HepG2 (cell line): ENCODE results near the gene CRIM1. TPM values are rescaled to one million over a fixed set of nuclear protein-coding genes. Genes with fewer than 3 reads are reported as not detected.

ENCODE experiments used
- ATAC-seq: fragments of 200-7000 bp; cut with Tn5 transposase; 3 replicates; pipeline ENCODE4 v1.9.1; 2020; ENCODE audit warnings: mild to moderate bottlenecking, moderate library complexity
- BruUV-seq: library from RNA; stranded (reverse); fragments of 400-500 nt; replicated peaks from 2 replicates; lab custom pipeline; 2021; lab: Mats Ljungman, UMichigan
- CTCF ChIA-PET: fragments of 300-600 bp; formaldehyde crosslinking; extraction: SDS; loops from one replicate; lab custom pipeline; 2021; ENCODE audit warnings: low total read pairs, inconsistent platforms, low intra/inter-chr PET ratio; lab: Yijun Ruan, JAX
- POLR2A ChIA-PET: fragments of 350-600 bp; sonication (Branson Sonifier 250); formaldehyde crosslinking; loops from one replicate; lab custom pipeline; 2020; ENCODE audit warnings: antibody characterized with exemption, inconsistent platforms; lab: Yijun Ruan, JAX
- DNase-seq: peaks from one replicate; pipeline ENCODE4 v3.0.0-alpha.2; 2015; ENCODE audit warnings: low spot score
- FAIRE-seq: peaks from 3 replicates; lab custom pipeline; 2011; peaks lifted over from hg19 to GRCh38; lab: Jason Lieb, UNC
- H2AFZ ChIP-seq: one replicate; pipeline ENCODE4 v1.6.1; 2011; ENCODE audit warnings: low read length, inconsistent platforms
- H3K27ac ChIP-seq: fragments of 300-600 bp; 3 replicates; pipeline ENCODE4 v1.8.0; 2011; ENCODE audit warnings: mixed run types, mild to moderate bottlenecking, mixed read lengths, low read length, inconsistent platforms; ENCODE audit not compliant: insufficient read depth; ENCODE audit errors: extremely low read length
- H3K27me3 ChIP-seq, 2 experiments: fragments of 200-600 bp in 1 of 2; 2 replicates in 1 of 2; 3 replicates in 1 of 2; pipeline versions ENCODE4 v1.6.0 to v1.8.0; 2011; ENCODE audit warnings: low read length in 2 of 2, mild to moderate bottlenecking in 2 of 2, moderate library complexity in 2 of 2, inconsistent platforms in 1 of 2; ENCODE audit not compliant: insufficient read depth in 2 of 2, control insufficient read depth in 1 of 2
- H3K36me3 ChIP-seq, 2 experiments: fragments of 200-600 bp in 1 of 2; replicated peaks in 1 of 2; 2 replicates in 1 of 2; 3 replicates in 1 of 2; pipeline versions ENCODE4 v1.5.1 to v1.8.0; 2011; ENCODE audit warnings: low read length in 2 of 2, inconsistent platforms in 1 of 2; ENCODE audit not compliant: insufficient read depth in 2 of 2, control insufficient read depth in 1 of 2
- H3K4me1 ChIP-seq: 2 replicates; pipeline ENCODE4 v1.5.1; 2012; ENCODE audit warnings: low read length, inconsistent platforms; ENCODE audit not compliant: insufficient read depth
- H3K4me2 ChIP-seq: 2 replicates; pipeline ENCODE4 v1.6.0; 2011; ENCODE audit warnings: low read depth, low read length, inconsistent platforms
- H3K4me3 ChIP-seq, 3 experiments: fragments of 200-600 bp in 1 of 3; sonication (generic), shearing (Covaris generic) in 1 of 3; replicated peaks in 1 of 3; 2 replicates each; pipeline ENCODE4 v1.5.1; 2011 to 2016; ENCODE audit warnings: low read length in 3 of 3, inconsistent platforms in 2 of 3, low read depth in 2 of 3, mild to moderate bottlenecking in 2 of 3, control low read depth in 1 of 3, mixed read lengths in 1 of 3; ENCODE audit not compliant: insufficient read depth in 1 of 3
- H3K79me2 ChIP-seq: one replicate; pipeline ENCODE4 v1.6.1; 2011; ENCODE audit warnings: low read length, inconsistent platforms; ENCODE audit not compliant: insufficient read depth
- H3K9ac ChIP-seq: 2 replicates; pipeline ENCODE4 v1.6.0; 2011; ENCODE audit warnings: mild to moderate bottlenecking, low read depth, low read length, inconsistent platforms; ENCODE audit not compliant: insufficient read depth
- H3K9me3 ChIP-seq: 2 replicates; pipeline ENCODE4 v1.5.1; 2012; ENCODE audit warnings: mild to moderate bottlenecking, low read length
- H4K20me1 ChIP-seq: 2 replicates; pipeline ENCODE4 v1.6.0; 2011; ENCODE audit warnings: inconsistent platforms, mild to moderate bottlenecking, low read length, moderate library complexity; ENCODE audit not compliant: insufficient read depth
- SP140L ChIP-seq: sonication (generic); formaldehyde crosslinking; IDR thresholded peaks from 2 replicates; pipeline ENCODE4 v1.4.0; 2020; ENCODE audit warnings: missing genetic modification reagents, borderline replicate concordance
- THAP11 ChIP-seq: IDR thresholded peaks from 2 replicates; pipeline ENCODE4 v1.6.1; 2016; ENCODE audit warnings: missing biosample characterization, missing genetic modification reagents
- ZNF225 ChIP-seq: sonication (generic); formaldehyde crosslinking; IDR thresholded peaks from 2 replicates; pipeline ENCODE4 v1.4.0; 2020; ENCODE audit warnings: mild to moderate bottlenecking, missing genetic modification reagents
- WGBS: methylation state at CpG from one replicate; pipeline ENCODE4 v1.1.6; 2017; ENCODE audit warnings: low lambda C conversion rate; 5-methylcytosine and 5-hydroxymethylcytosine counted together
- in situ Hi-C: cut with HindIII; loops from 2 replicates; pipeline ENCODE4 v1.10.0; 2017; ENCODE audit warnings: low pct_unique_long_range_greater_than_20kb; ENCODE audit not compliant: extremely low pct_ligation_motif_present
- intact Hi-C: fragments of 100-400 bp; cut with micrococcal nuclease; formaldehyde crosslinking; loops from one replicate; pipeline ENCODE4 v1.10.0; 2022; ENCODE audit not compliant: unreplicated experiment
- polyA plus RNA-seq, 8 experiments: library from polyadenylated mRNA; depleted of rRNA in 3 of 8; stranded (reverse) in 7 of 8; unstranded in 1 of 8; fragments of >200 nt; fragmentation: Illumina TruSeq in 4 of 8; extraction: Trizol in 4 of 8; gene quantifications; 2 replicates each; pipeline versions ENCODE4 v1.2.1 to v1.2.3, GENCODE V29; 2011 to 2016; ENCODE audit warnings: low read depth in 4 of 8, missing spikeins in 1 of 8, mixed read lengths in 1 of 8; ENCODE audit not compliant: insufficient read depth in 1 of 8
- total RNA-seq, 5 experiments: library from RNA; depleted of rRNA; stranded (reverse); fragments of >200 nt; fragmentation: Illumina TruSeq; extraction: Trizol; gene quantifications; 2 replicates each; pipeline ENCODE4 v1.2.3, GENCODE V29; 2016; ENCODE audit warnings: low read depth in 1 of 5
- TF ChIP-seq, protein P1 (sequence below): sonication (generic); formaldehyde crosslinking; IDR thresholded peaks from 2 replicates; pipeline ENCODE4 v1.4.0; 2020; ENCODE audit warnings: mild to moderate bottlenecking, missing genetic modification reagents
- TF ChIP-seq, protein P2 (sequence below): sonication (generic); formaldehyde crosslinking; IDR thresholded peaks from 2 replicates; pipeline ENCODE4 v1.4.0; 2020; ENCODE audit warnings: missing genetic modification reagents; ENCODE audit errors: not compliant biosample characterization
- TF ChIP-seq, protein P3 (sequence below): sonication (generic); formaldehyde crosslinking; IDR thresholded peaks from 2 replicates; pipeline ENCODE4 v1.4.0; 2020; ENCODE audit warnings: missing genetic modification reagents
- TF ChIP-seq, protein P4 (sequence below): IDR thresholded peaks from 2 replicates; pipeline ENCODE4 v1.6.1; 2016; ENCODE audit warnings: low read depth, borderline replicate concordance
- TF ChIP-seq, protein P5 (sequence below): sonication (generic); formaldehyde crosslinking; IDR thresholded peaks from 2 replicates; pipeline ENCODE4 v1.9.0; 2021; ENCODE audit warnings: missing genetic modification reagents, mild to moderate bottlenecking, borderline replicate concordance
- TF ChIP-seq, protein P6 (sequence below): sonication (generic); formaldehyde crosslinking; IDR thresholded peaks from 2 replicates; pipeline ENCODE4 v1.5.0; 2020; ENCODE audit warnings: missing genetic modification reagents
- TF ChIP-seq, protein P7 (sequence below): sonication (generic); formaldehyde crosslinking; IDR thresholded peaks from 2 replicates; pipeline ENCODE4 v1.5.1; 2020; ENCODE audit warnings: missing genetic modification reagents, mild to moderate bottlenecking, borderline replicate concordance
- TF ChIP-seq, protein P8 (sequence below): sonication (generic); formaldehyde crosslinking; IDR thresholded peaks from 2 replicates; pipeline ENCODE4 v1.5.0; 2020; ENCODE audit warnings: mild to moderate bottlenecking, missing genetic modification reagents

Gene CRIM1
- total and polyA plus RNA-seq, 2 of the 13 experiments (the other 11 are each of a cell fraction or from before 2014, with no cell fraction given) = 39.1 to 69.9 TPM

DNA sequence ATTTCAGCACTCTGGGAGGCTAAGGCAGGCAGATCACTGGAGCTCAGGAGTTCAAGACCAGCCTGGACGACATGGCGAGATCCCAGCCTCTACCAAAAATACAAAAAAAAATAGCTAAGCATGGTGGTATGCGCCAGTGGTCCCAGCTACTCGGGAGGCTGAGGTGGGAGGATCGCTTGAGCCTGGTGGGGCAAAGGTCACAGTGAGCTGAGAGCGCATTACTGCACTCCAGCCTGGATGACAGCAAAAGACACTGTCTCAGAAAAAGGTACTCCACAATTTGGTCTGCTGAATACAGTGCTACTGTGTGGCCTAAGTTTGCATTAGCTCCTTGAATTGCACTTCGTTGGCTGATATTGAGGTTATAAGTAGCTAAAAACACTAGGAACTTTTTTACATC, 144.5 kb downstream of the CRIM1 start:
- no peaks in the 10 kb centered on the region for H3K27me3 ChIP-seq
- no peak for FAIRE-seq
- in situ Hi-C loops = loop anchor here (5.0 kb wide), 1 partner anchor 143 kb away; the partner anchor contains the start of gene CRIM1
- TF ChIP-seq, protein P1, sequence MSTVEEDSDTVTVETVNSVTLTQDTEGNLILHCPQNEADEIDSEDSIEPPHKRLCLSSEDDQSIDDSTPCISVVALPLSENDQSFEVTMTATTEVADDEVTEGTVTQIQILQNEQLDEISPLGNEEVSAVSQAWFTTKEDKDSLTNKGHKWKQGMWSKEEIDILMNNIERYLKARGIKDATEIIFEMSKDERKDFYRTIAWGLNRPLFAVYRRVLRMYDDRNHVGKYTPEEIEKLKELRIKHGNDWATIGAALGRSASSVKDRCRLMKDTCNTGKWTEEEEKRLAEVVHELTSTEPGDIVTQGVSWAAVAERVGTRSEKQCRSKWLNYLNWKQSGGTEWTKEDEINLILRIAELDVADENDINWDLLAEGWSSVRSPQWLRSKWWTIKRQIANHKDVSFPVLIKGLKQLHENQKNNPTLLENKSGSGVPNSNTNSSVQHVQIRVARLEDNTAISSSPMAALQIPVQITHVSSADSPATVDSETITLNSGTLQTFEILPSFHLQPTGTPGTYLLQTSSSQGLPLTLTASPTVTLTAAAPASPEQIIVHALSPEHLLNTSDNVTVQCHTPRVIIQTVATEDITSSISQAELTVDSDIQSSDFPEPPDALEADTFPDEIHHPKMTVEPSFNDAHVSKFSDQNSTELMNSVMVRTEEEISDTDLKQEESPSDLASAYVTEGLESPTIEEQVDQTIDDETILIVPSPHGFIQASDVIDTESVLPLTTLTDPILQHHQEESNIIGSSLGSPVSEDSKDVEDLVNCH = no peak
- TF ChIP-seq, protein P2, sequence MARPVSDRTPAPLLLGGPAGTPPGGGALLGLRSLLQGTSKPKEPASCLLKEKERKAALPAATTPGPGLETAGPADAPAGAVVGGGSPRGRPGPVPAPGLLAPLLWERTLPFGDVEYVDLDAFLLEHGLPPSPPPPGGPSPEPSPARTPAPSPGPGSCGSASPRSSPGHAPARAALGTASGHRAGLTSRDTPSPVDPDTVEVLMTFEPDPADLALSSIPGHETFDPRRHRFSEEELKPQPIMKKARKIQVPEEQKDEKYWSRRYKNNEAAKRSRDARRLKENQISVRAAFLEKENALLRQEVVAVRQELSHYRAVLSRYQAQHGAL (CRISPR knock-in tag) = no peak
- no peak for TF ChIP-seq THAP11 (CRISPR knock-in tag)
- TF ChIP-seq SP140L (CRISPR knock-in tag) = no peak
- TF ChIP-seq ZNF225 (CRISPR knock-in tag) = no peak
- TF ChIP-seq, protein P3, sequence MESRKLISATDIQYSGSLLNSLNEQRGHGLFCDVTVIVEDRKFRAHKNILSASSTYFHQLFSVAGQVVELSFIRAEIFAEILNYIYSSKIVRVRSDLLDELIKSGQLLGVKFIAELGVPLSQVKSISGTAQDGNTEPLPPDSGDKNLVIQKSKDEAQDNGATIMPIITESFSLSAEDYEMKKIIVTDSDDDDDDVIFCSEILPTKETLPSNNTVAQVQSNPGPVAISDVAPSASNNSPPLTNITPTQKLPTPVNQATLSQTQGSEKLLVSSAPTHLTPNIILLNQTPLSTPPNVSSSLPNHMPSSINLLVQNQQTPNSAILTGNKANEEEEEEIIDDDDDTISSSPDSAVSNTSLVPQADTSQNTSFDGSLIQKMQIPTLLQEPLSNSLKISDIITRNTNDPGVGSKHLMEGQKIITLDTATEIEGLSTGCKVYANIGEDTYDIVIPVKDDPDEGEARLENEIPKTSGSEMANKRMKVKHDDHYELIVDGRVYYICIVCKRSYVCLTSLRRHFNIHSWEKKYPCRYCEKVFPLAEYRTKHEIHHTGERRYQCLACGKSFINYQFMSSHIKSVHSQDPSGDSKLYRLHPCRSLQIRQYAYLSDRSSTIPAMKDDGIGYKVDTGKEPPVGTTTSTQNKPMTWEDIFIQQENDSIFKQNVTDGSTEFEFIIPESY (CRISPR knock-in tag) = peak; percentile 75
- TF ChIP-seq, protein P4, sequence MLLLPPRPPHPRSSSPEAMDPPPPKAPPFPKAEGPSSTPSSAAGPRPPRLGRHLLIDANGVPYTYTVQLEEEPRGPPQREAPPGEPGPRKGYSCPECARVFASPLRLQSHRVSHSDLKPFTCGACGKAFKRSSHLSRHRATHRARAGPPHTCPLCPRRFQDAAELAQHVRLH (CRISPR knock-in tag) = no peak
- TF ChIP-seq, protein P5, sequence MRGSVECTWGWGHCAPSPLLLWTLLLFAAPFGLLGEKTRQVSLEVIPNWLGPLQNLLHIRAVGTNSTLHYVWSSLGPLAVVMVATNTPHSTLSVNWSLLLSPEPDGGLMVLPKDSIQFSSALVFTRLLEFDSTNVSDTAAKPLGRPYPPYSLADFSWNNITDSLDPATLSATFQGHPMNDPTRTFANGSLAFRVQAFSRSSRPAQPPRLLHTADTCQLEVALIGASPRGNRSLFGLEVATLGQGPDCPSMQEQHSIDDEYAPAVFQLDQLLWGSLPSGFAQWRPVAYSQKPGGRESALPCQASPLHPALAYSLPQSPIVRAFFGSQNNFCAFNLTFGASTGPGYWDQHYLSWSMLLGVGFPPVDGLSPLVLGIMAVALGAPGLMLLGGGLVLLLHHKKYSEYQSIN (CRISPR knock-in tag) = no peak
- TF ChIP-seq, protein P6, sequence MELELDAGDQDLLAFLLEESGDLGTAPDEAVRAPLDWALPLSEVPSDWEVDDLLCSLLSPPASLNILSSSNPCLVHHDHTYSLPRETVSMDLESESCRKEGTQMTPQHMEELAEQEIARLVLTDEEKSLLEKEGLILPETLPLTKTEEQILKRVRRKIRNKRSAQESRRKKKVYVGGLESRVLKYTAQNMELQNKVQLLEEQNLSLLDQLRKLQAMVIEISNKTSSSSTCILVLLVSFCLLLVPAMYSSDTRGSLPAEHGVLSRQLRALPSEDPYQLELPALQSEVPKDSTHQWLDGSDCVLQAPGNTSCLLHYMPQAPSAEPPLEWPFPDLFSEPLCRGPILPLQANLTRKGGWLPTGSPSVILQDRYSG (CRISPR knock-in tag) = no peak
- TF ChIP-seq, protein P7, sequence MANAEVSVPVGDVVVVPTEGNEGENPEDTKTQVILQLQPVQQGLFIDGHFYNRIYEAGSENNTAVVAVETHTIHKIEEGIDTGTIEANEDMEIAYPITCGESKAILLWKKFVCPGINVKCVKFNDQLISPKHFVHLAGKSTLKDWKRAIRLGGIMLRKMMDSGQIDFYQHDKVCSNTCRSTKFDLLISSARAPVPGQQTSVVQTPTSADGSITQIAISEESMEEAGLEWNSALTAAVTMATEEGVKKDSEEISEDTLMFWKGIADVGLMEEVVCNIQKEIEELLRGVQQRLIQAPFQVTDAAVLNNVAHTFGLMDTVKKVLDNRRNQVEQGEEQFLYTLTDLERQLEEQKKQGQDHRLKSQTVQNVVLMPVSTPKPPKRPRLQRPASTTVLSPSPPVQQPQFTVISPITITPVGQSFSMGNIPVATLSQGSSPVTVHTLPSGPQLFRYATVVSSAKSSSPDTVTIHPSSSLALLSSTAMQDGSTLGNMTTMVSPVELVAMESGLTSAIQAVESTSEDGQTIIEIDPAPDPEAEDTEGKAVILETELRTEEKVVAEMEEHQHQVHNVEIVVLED (CRISPR knock-in tag) = no peak
- TF ChIP-seq, protein P8, sequence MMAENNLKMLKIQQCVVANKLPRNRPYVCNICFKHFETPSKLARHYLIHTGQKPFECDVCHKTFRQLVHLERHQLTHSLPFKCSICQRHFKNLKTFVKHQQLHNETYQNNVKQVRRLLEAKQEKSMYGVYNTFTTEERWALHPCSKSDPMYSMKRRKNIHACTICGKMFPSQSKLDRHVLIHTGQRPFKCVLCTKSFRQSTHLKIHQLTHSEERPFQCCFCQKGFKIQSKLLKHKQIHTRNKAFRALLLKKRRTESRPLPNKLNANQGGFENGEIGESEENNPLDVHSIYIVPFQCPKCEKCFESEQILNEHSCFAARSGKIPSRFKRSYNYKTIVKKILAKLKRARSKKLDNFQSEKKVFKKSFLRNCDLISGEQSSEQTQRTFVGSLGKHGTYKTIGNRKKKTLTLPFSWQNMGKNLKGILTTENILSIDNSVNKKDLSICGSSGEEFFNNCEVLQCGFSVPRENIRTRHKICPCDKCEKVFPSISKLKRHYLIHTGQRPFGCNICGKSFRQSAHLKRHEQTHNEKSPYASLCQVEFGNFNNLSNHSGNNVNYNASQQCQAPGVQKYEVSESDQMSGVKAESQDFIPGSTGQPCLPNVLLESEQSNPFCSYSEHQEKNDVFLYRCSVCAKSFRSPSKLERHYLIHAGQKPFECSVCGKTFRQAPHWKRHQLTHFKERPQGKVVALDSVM (CRISPR knock-in tag) = peak; percentile 23; the same call in 1 of the 2 replicates

More for the DNA sequence above, 144.5 kb downstream of the CRIM1 start:
- ChIA-PET POLR2A (no interaction called here), CTCF (no interaction called here)
- Histone ChIP-seq H3K9ac (no peak overlapping the region), H4K20me1 (no peaks in the 10 kb centered on the region), H3K4me1 (peaks cover 52% of the 10 kb centered on the region), H3K9me3 (no peaks in the 10 kb centered on the region), H3K36me3 (peaks cover 11 to 60% of the 10 kb centered on the region in 2 experiments), H3K79me2 (no peaks in the 10 kb centered on the region), H3K4me3 (no peak overlapping the region), H3K27ac (no peak overlapping the region), H3K4me2 (no peak overlapping the region), H2AFZ (no peak overlapping the region)
- ATAC-seq (no peak), DNase-seq (no peak)
- no TSS peak for BruUV-seq
- WGBS = 93% methylated on average over 7 of the region's 7 CpGs
- intact Hi-C loops = loop anchor here (5.0 to 10.0 kb wide), 2 partner anchors 128 to 525 kb away; no protein-coding TSS in a partner anchor
